Karpas-422 (cell line): ENCODE measurements around the gene INO80C. TPM values are rescaled to one million over a fixed set of nuclear protein-coding genes. Genes with fewer than 3 reads are reported as not detected.

ENCODE experiments used
- DNase-seq: peaks from one replicate; pipeline ENCODE4 v3.0.0-alpha.2; 2015
- H2AFZ ChIP-seq: fragments of 200-600 bp; sonication (generic); 2 replicates; pipeline ENCODE4 v1.6.1; 2014; ENCODE audit warnings: antibody characterized with exemption, low read length, mixed read lengths
- H3K27ac ChIP-seq: fragments of 200-600 bp; sonication (generic); 2 replicates; pipeline ENCODE4 v1.5.1; 2014; ENCODE audit warnings: mild to moderate bottlenecking, low read length, moderate library complexity
- H3K27me3 ChIP-seq: fragments of 200-600 bp; sonication (generic); 2 replicates; pipeline ENCODE4 v1.6.1; 2014; ENCODE audit warnings: low read length, mixed read lengths
- H3K36me3 ChIP-seq: fragments of 200-600 bp; sonication (generic); 2 replicates; pipeline ENCODE4 v1.6.1; 2014; ENCODE audit warnings: low read length, mixed read lengths; ENCODE audit not compliant: insufficient read depth
- H3K4me1 ChIP-seq: fragments of 200-600 bp; sonication (generic); 2 replicates; pipeline ENCODE4 v1.6.1; 2014; ENCODE audit warnings: mild to moderate bottlenecking, low read length, mixed read lengths
- H3K4me2 ChIP-seq: fragments of 200-600 bp; sonication (generic); 2 replicates; pipeline ENCODE4 v1.6.1; 2014; ENCODE audit warnings: low read length, low read depth, mild to moderate bottlenecking; ENCODE audit not compliant: poor library complexity, severe bottlenecking
- H3K4me3 ChIP-seq: fragments of 200-600 bp; sonication (generic); 2 replicates; pipeline ENCODE4 v1.5.1; 2014; ENCODE audit warnings: mild to moderate bottlenecking, antibody characterized with exemption, low read length, mixed read lengths
- H3K79me2 ChIP-seq: fragments of 200-600 bp; sonication (generic); 2 replicates; pipeline ENCODE4 v1.6.1; 2014; ENCODE audit warnings: mild to moderate bottlenecking, low read length, mixed read lengths
- H3K9ac ChIP-seq: fragments of 200-600 bp; sonication (generic); 2 replicates; pipeline ENCODE4 v1.6.0; 2014; ENCODE audit warnings: low read length
- H3K9me2 ChIP-seq: fragments of 200-600 bp; sonication (generic), shearing (Covaris generic); replicated peaks from 2 replicates; pipeline ENCODE4 v1.6.0; 2014; ENCODE audit warnings: mild to moderate bottlenecking, low read length, moderate library complexity; ENCODE audit not compliant: insufficient read depth
- H3K9me3 ChIP-seq: fragments of 300-700, 200-600 bp; sonication (generic); 2 replicates; pipeline ENCODE4 v1.6.1; 2014; ENCODE audit warnings: low read length, mixed read lengths
- H4K20me1 ChIP-seq: fragments of 200-600 bp; sonication (generic); 2 replicates; pipeline ENCODE4 v1.6.1; 2014; ENCODE audit warnings: mild to moderate bottlenecking, antibody characterized with exemption, low read length, low read depth; ENCODE audit not compliant: insufficient read depth
- total RNA-seq: library from RNA; depleted of rRNA; stranded (reverse); fragments of >200 nt; shearing (Covaris generic); gene quantifications from 2 replicates; pipeline ENCODE4 v1.2.3, GENCODE V29; 2014; ENCODE audit warnings: low replicate concordance

INO80C gene
- total RNA-seq, 1 experiment from 2014 or later, result 108 TPM

DNA sequence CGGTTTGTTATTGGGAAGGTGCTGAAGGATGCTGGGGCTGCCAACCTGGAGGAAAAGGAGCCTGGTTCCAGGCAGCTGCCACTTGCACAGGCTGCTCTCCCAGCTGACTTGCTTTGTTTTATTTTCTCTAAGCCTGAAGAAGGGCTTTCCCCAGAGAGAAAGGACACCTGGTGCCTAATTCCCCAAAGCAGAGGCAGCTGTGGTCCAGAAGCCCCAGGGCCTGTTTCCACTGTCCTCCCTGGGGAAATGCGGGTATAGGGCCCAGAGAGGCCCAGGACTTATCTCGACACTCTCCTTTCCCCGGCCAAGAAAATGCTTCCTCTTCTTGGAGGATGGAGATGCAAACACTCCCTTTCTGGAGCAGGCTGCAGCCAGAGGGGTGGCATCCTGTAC lies 30.1 kb downstream of the INO80C start:
- H3K27ac ChIP-seq, result peak overlapping the region; percentile 99
- no peaks in the 10 kb centered on the region for H4K20me1 ChIP-seq
- H3K27me3 ChIP-seq, result no peaks in the 10 kb centered on the region
- DNase-seq, result peak; percentile 98
- peak overlapping the region; percentile 62; the same call in 1 of the 2 replicates for H3K4me3 ChIP-seq
- peak overlapping the region; percentile 90 for H3K9ac ChIP-seq
- peaks cover 3% of the 10 kb centered on the region for H3K36me3 ChIP-seq
- peaks cover 20% of the 10 kb centered on the region; the same call in 1 of the 2 replicates for H3K79me2 ChIP-seq
- peaks cover 85% of the 10 kb centered on the region for H3K4me1 ChIP-seq
- peak overlapping the region; percentile 77 for H3K4me2 ChIP-seq
- H3K9me3 ChIP-seq, result no peaks in the 10 kb centered on the region
- H2AFZ ChIP-seq, result no peak overlapping the region
- H3K9me2 ChIP-seq, result no peaks in the 10 kb centered on the region

DNA sequence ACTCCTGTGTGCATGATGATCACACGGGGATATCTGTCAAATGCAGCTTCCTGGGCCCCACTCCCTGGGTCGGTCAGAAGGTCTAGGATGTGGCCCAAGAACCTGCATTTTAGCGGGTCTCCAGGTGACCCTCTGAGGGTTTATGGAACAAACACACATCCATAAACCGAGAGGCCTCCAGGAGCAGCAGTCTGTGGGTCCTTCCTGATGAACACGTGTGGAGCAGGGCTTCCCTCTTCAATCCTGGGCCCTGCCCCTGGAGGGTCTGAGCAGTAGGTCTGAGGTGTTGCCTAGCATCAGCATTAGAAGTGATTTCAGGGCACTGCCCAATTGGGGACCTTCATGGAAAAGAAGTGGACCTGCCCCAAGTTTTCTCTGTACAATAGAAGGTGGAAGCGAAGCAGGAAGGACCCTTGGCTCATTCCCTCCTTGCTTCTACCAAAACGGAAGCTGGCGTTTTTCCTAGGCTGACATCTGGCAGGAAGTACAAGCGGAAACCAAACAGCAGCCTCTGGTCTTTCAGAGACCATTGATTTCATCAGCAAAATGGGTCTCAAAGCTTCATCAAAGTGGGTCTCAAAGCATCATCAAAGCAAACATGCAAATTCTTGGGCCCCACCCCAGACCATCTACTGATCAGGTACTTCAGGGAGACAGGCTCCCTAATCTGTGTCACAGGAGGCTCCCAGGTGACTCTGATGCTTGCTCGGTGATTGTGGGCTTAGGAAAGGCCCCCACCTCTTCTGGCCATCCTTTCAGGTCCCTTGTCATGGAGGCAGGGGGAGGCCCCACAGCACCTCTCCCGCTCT lies 30.7 kb downstream of the INO80C start:
- Histone ChIP-seq H2AFZ (no peak overlapping the region), H3K27ac (peak overlapping the region; percentile 99)

DNA sequence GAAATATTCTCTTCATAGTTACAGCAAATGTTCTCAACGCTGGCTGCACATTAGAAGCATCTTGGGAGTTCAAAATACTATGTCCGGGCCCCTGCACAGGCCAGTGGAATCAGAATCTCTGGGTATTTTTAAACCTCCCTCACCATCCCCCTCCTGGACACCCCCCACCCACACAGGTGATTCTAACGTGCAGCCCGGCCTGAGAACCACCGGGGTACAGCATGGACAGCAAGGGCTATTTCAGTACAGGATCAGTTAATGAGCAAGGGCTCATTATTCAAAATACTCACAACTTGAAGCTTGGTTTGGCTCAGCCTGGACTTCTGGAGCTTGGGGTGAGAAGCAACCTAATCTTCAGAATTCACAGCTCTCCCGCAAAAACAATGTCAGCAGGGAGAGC lies 31.4 kb downstream of the INO80C start:
- H3K4me3 ChIP-seq, result peak overlapping the region; percentile 62
- peaks cover 17% of the 10 kb centered on the region; the same call in 1 of the 2 replicates for H3K79me2 ChIP-seq
- H3K4me2 ChIP-seq, result peak overlapping the region; percentile 77

More for the DNA sequence above, 30.7 kb downstream of the INO80C start:
- Histone ChIP-seq H3K36me3 (no peaks in the 10 kb centered on the region; the same call in 1 of the 2 replicates), H3K4me2 (peak overlapping the region; percentile 77), H3K79me2 (peaks cover 17% of the 10 kb centered on the region; the same call in 1 of the 2 replicates), H3K27me3 (no peaks in the 10 kb centered on the region), H4K20me1 (no peaks in the 10 kb centered on the region), H3K4me1 (peaks cover 83% of the 10 kb centered on the region), H3K9me2 (no peaks in the 10 kb centered on the region), H3K9ac (peak overlapping the region; percentile 90), H3K9me3 (no peaks in the 10 kb centered on the region), H3K4me3 (peak overlapping the region; percentile 62)
- peak; percentile 95 for DNase-seq

DNA sequence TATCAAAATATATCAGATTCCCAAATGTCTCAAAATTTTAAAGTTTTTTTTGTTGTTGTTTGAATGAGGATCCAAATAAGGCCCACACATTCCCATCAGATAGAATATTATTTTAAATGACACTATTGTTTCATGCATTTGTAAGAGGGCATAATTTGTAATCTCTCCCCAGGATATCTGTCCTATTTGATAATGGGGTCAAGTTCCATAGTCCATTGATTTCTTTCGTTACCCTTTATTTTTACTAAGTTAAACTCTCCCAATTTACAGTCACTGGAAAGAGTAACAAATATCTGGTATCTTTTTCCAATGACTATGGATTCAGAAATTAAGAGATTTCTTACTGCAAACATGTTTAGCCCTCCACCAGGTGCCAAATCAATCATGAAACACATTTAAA lies 32.4 kb downstream of the INO80C start:
- Histone ChIP-seq H3K9me3 (no peaks in the 10 kb centered on the region), H3K79me2 (peaks cover 17% of the 10 kb centered on the region; the same call in 1 of the 2 replicates), H3K27me3 (no peaks in the 10 kb centered on the region), H3K4me1 (peaks cover 74% of the 10 kb centered on the region), H3K9ac (peak overlapping the region; percentile 90), H3K9me2 (no peaks in the 10 kb centered on the region), H2AFZ (no peak overlapping the region), H3K4me3 (peak overlapping the region; percentile 62), H4K20me1 (no peaks in the 10 kb centered on the region), H3K27ac (peak overlapping the region; percentile 99), H3K4me2 (peak overlapping the region; percentile 77), H3K36me3 (no peaks in the 10 kb centered on the region; the same call in 1 of the 2 replicates)
- no peak for DNase-seq

More for the DNA sequence above, 31.4 kb downstream of the INO80C start:
- peak; percentile 96 for DNase-seq
- H4K20me1 ChIP-seq, result no peaks in the 10 kb centered on the region
- H3K27me3 ChIP-seq, result no peaks in the 10 kb centered on the region
- no peaks in the 10 kb centered on the region; the same call in 1 of the 2 replicates for H3K36me3 ChIP-seq
- H3K4me1 ChIP-seq, result peaks cover 83% of the 10 kb centered on the region
- peak overlapping the region; percentile 90 for H3K9ac ChIP-seq
- H3K9me2 ChIP-seq, result no peaks in the 10 kb centered on the region
- H3K9me3 ChIP-seq, result no peaks in the 10 kb centered on the region
- H3K27ac ChIP-seq, result peak overlapping the region; percentile 99
- no peak overlapping the region for H2AFZ ChIP-seq

DNA sequence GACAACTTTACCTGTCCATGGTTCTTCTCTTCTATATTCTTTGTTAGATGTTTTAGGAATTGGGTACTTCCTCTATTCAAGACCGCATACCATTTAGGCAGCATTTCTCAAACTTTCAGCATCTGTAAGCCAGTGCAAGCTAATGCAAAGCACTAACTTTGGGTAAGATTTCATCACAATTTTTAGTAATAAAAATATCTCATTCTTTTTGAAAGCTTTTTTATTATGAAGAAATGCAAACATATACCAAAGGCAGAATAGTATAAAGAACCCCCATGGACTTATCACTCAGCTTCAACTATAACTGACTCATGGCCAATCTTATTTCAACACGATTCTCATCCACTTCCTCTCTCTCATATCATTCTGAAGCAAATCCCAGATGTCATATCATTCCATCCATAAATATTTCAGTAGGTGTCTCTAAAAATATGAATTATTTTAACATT lies 32.9 kb downstream of the INO80C start:
- Histone ChIP-seq H3K36me3 (no peaks in the 10 kb centered on the region; the same call in 1 of the 2 replicates), H4K20me1 (no peaks in the 10 kb centered on the region), H3K79me2 (peaks cover 17% of the 10 kb centered on the region; the same call in 1 of the 2 replicates), H3K9me2 (no peaks in the 10 kb centered on the region), H3K9ac (peak overlapping the region; percentile 90), H3K27ac (peak overlapping the region; percentile 99), H3K4me1 (peaks cover 69% of the 10 kb centered on the region), H3K9me3 (no peaks in the 10 kb centered on the region), H3K27me3 (no peaks in the 10 kb centered on the region), H2AFZ (no peak overlapping the region), H3K4me3 (peak overlapping the region; percentile 62), H3K4me2 (peak overlapping the region; percentile 77)
- DNase-seq, result peak; percentile 92

DNA sequence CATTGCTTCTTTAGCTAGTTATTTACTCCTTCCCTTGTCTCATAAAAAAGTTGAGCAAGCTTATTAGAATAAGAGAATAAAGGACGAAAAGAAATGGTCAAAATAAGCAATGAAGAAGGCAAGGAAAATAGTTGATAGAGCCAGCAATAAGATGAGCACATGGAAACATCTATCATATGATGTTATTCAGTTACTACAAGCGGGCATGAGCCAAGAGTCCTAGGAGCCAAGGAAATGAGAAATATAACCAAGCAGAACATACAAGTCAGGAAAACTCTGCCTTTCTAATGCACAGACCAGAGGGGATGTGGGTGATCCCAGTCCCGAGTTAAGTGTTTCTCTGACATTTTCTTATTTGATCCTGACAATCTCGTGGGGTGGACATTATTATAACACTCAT lies 33.9 kb downstream of the INO80C start:
- Histone ChIP-seq H3K27ac (peak overlapping the region; percentile 99), H3K9me3 (no peaks in the 10 kb centered on the region), H2AFZ (no peak overlapping the region), H3K9me2 (no peaks in the 10 kb centered on the region), H3K4me1 (peaks cover 62% of the 10 kb centered on the region), H3K27me3 (no peaks in the 10 kb centered on the region), H4K20me1 (no peaks in the 10 kb centered on the region), H3K4me3 (peak overlapping the region; percentile 62), H3K4me2 (peak overlapping the region; percentile 77), H3K9ac (no peak overlapping the region; the same call in 1 of the 2 replicates), H3K36me3 (no peaks in the 10 kb centered on the region), H3K79me2 (peaks cover 14% of the 10 kb centered on the region; the same call in 1 of the 2 replicates)
- no peak for DNase-seq

DNA sequence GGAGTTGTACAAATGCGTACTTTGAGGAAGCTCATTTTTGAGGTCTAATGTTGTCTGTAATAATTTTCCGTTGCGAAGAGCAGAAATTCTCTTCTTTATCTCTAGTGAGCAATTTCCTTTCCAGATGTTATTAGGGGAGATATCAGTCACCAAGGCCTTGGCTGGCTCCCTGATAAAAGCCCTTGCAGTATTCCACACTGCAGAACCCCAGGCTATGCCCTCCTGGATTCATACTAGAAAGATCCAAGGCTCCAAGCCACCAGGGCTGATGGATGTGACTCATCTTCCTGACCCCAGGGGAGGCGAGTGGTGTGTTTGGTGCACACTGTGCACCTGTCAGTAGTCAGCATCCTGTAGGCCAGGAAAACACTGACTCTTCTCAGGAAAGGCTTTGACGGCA lies 34.7 kb downstream of the INO80C start:
- H3K9me2 ChIP-seq, result no peaks in the 10 kb centered on the region
- peaks cover 62% of the 10 kb centered on the region for H3K4me1 ChIP-seq
- H3K79me2 ChIP-seq, result peaks cover 14% of the 10 kb centered on the region; the same call in 1 of the 2 replicates
- no peak overlapping the region for H3K9ac ChIP-seq
- no peak for DNase-seq
- no peaks in the 10 kb centered on the region for H3K36me3 ChIP-seq
- H3K27ac ChIP-seq, result peak overlapping the region; percentile 99; the same call in 1 of the 2 replicates
- H3K27me3 ChIP-seq, result no peaks in the 10 kb centered on the region
- no peaks in the 10 kb centered on the region for H3K9me3 ChIP-seq
- H3K4me3 ChIP-seq, result no peak overlapping the region
- no peak overlapping the region for H2AFZ ChIP-seq
- H4K20me1 ChIP-seq, result no peaks in the 10 kb centered on the region
- no peak overlapping the region for H3K4me2 ChIP-seq

DNA sequence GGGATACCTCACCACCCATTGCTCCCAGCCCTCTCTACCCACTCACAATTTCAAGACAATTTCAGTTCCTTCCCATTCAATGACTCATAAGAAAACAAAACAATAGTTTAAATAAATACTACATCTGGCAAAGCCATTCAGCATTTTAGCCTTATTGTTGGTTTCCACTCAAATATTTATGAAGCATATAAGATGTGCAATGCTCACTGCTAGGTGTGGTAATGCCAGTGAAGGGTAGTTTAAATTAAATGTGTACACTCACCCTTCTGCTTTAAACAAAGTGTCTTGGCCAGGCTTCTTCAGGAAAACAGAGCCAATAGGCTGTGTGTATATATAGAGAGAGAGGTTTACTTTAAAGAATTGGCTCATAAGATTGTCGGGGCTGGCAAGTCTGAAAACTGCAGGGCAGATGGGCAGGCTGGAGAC lies 37.0 kb downstream of the INO80C start:
- H3K4me2 ChIP-seq, result no peak overlapping the region

More for the DNA sequence above, 37.0 kb downstream of the INO80C start:
- Histone ChIP-seq H3K9me3 (no peaks in the 10 kb centered on the region), H3K36me3 (0 out of 2 replicates have a peak, but pooled peaks cover 10% of the 10 kb centered on the region), H3K9ac (no peak overlapping the region), H3K4me3 (no peak overlapping the region), H3K79me2 (peaks cover 14% of the 10 kb centered on the region; the same call in 1 of the 2 replicates), H3K9me2 (no peaks in the 10 kb centered on the region), H3K4me1 (peaks cover 44% of the 10 kb centered on the region), H2AFZ (no peak overlapping the region), H4K20me1 (no peaks in the 10 kb centered on the region), H3K27me3 (no peaks in the 10 kb centered on the region), H3K27ac (0 out of 2 replicates have a peak overlapping the region, but pooled peaks have one; percentile 10)
- no peak for DNase-seq
